Measurements from ENCODE around the gene LGALS3BP. TPM values are rescaled to one million over a fixed set of nuclear protein-coding genes. Genes with fewer than 3 reads are reported as not detected.

LGALS3BP gene
- total and polyA plus RNA-seq, 5 donors, result 397 to 581 (median 456) TPM

- H3K4me3 ChIP-seq (ENCODE audit: low read length), result no peak overlapping the region
- ATAC-seq (no peak), DNase-seq (peak in 1 of 3 donors; percentile 33)
- no peaks in the 10 kb centered on the region for H3K27me3 ChIP-seq (ENCODE audit: control insufficient read depth, insufficient read depth)
- no peaks in the 10 kb centered on the region for H3K4me1 ChIP-seq (ENCODE audit: control insufficient read depth, insufficient read depth, low read length)
- 73% methylated on average over 7 of the region's 7 CpGs for WGBS
- no peak overlapping the region for H3K27ac ChIP-seq (ENCODE audit: low read length)
- intact Hi-C loops (cut with DNase I), result no loop called here
- H3K9me3 ChIP-seq (ENCODE audit: control insufficient read depth, low read length), result no peaks in the 10 kb centered on the region
Observed at GRCh38 chr17:78958641-78959127, 21.0 kb downstream of the LGALS3BP start.

GRCh38 chr17:78957128-78957527 lies 22.6 kb downstream of the LGALS3BP start:
- ATAC-seq, result no peak
- intact Hi-C loops (cut with DNase I), result no loop called here
- H3K4me3 ChIP-seq (ENCODE audit: low read length), result no peak overlapping the region
- 46% methylated on average over 12 of the region's 12 CpGs for WGBS
- peak in 2 of 3 donors; percentile 43 to 45 for DNase-seq
- H3K4me1 ChIP-seq (ENCODE audit: control insufficient read depth, insufficient read depth, low read length), result no peaks in the 10 kb centered on the region
- no peaks in the 10 kb centered on the region for H3K27me3 ChIP-seq (ENCODE audit: control insufficient read depth, insufficient read depth)
- H3K9me3 ChIP-seq (ENCODE audit: control insufficient read depth, low read length), result no peaks in the 10 kb centered on the region
- H3K27ac ChIP-seq (ENCODE audit: low read length), result no peak overlapping the region

DNA sequence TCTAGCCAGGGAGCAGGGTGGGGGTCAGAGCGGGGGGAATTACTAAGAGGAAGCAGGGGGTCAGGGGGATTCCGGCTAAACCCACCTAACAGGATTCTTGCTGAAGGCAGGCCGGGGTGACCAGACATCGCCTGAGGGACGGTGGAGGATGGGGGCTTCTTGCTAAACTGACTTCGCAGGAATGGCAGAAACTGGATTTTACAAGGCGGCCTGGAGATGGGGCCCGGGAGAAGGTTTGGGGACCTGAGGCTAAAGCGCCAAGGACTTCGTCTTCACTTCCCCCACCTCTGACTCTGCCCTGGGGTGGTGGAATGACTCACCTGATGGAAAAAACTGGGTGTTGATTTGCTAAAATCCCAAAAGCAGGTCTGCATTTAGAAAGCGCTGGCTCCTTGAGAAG lies 23.5 kb downstream of the LGALS3BP start:
- ATAC-seq, result no peak
- intact Hi-C loops (cut with DNase I), result no loop called here
- 87% methylated on average over 11 of the region's 11 CpGs for WGBS

DNA sequence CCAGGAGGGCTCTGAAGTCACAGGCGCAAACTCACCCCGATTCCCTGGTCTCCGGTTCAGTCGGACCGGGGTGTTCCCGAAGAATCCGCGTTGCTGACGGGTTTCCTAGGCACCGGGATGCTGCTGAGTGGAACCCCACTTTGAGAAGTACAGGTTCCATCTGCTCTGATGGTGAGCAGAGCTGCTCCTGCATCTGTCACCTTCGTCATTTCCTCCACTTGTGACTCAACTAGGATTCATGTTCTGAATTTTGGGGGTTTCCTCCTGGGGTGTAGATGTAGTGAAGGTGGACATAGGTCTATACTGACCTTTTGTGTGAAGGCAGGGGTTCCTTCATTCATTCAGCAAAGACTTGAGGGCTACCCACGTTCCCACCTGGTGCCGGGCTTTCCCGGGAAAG lies 25.0 kb downstream of the LGALS3BP start:
- Histone ChIP-seq H3K4me1 (ENCODE audit: control insufficient read depth, insufficient read depth, low read length) (no peaks in the 10 kb centered on the region), H3K27me3 (ENCODE audit: control insufficient read depth, insufficient read depth) (no peaks in the 10 kb centered on the region), H3K9me3 (ENCODE audit: control insufficient read depth, low read length) (peaks cover 2% of the 10 kb centered on the region), H3K4me3 (ENCODE audit: low read length) (no peak overlapping the region), H3K27ac (ENCODE audit: low read length) (no peak overlapping the region)
- no peak for ATAC-seq
- no peak for DNase-seq
- intact Hi-C loops (cut with DNase I), result no loop called here
- 93% methylated on average over 14 of the region's 14 CpGs for WGBS

More for the DNA sequence above, 23.5 kb downstream of the LGALS3BP start:
- H3K27ac ChIP-seq (ENCODE audit: low read length), result no peak overlapping the region
- no peaks in the 10 kb centered on the region for H3K9me3 ChIP-seq (ENCODE audit: control insufficient read depth, low read length)
- no peak overlapping the region for H3K4me3 ChIP-seq (ENCODE audit: low read length)
- no peaks in the 10 kb centered on the region for H3K27me3 ChIP-seq (ENCODE audit: control insufficient read depth, insufficient read depth)
- peak in 1 of 3 donors; percentile 40 for DNase-seq
- no peaks in the 10 kb centered on the region for H3K4me1 ChIP-seq (ENCODE audit: control insufficient read depth, insufficient read depth, low read length)

GRCh38 chr17:78953356-78954350 lies 26.1 kb downstream of the LGALS3BP start:
- DNase-seq, result peak in 2 of 3 donors; percentile 60 to 63
- ATAC-seq, result no peak
- WGBS, result 66% methylated on average over 29 of the region's 29 CpGs
- Histone ChIP-seq H3K4me3 (ENCODE audit: low read length) (no peak overlapping the region), H3K4me1 (ENCODE audit: control insufficient read depth, insufficient read depth, low read length) (no peaks in the 10 kb centered on the region), H3K27ac (ENCODE audit: low read length) (no peak overlapping the region), H3K27me3 (ENCODE audit: control insufficient read depth, insufficient read depth) (no peaks in the 10 kb centered on the region), H3K9me3 (ENCODE audit: control insufficient read depth, low read length) (peaks cover 2% of the 10 kb centered on the region)
- intact Hi-C loops (cut with DNase I), result no loop called here

- Histone ChIP-seq H3K27ac (ENCODE audit: low read length) (no peak overlapping the region), H3K27me3 (ENCODE audit: control insufficient read depth, insufficient read depth) (no peaks in the 10 kb centered on the region), H3K4me3 (ENCODE audit: low read length) (no peak overlapping the region), H3K4me1 (ENCODE audit: control insufficient read depth, insufficient read depth, low read length) (no peaks in the 10 kb centered on the region), H3K9me3 (ENCODE audit: control insufficient read depth, low read length) (peaks cover 2% of the 10 kb centered on the region)
- peak in 2 of 3 donors; percentile 50 to 63 for DNase-seq
- peak; percentile 12 to 15 for ATAC-seq
- intact Hi-C loops (cut with DNase I), result no loop called here
- WGBS, result 87% methylated on average over 10 of the region's 10 CpGs
Observed at GRCh38 chr17:78952706-78953105, 27.0 kb downstream of the LGALS3BP start.

- peak in 1 of 3 donors; percentile 74 for DNase-seq
- intact Hi-C loops (cut with DNase I), result no loop called here
- Histone ChIP-seq H3K27me3 (ENCODE audit: control insufficient read depth, insufficient read depth) (no peaks in the 10 kb centered on the region), H3K4me1 (ENCODE audit: control insufficient read depth, insufficient read depth, low read length) (no peaks in the 10 kb centered on the region), H3K9me3 (ENCODE audit: control insufficient read depth, low read length) (peaks cover 2% of the 10 kb centered on the region), H3K4me3 (ENCODE audit: low read length) (no peak overlapping the region), H3K27ac (ENCODE audit: low read length) (no peak overlapping the region)
- 40% methylated on average over 12 of the region's 12 CpGs for WGBS
- ATAC-seq, result peak; percentile 39 to 52
Observed at GRCh38 chr17:78951967-78952551, 27.7 kb downstream of the LGALS3BP start.

- DNase-seq (peak in 1 of 3 donors; percentile 2), ATAC-seq (no peak)
- Histone ChIP-seq H3K4me3 (ENCODE audit: low read length) (no peak overlapping the region), H3K27me3 (ENCODE audit: control insufficient read depth, insufficient read depth) (no peaks in the 10 kb centered on the region), H3K27ac (ENCODE audit: low read length) (no peak overlapping the region), H3K9me3 (ENCODE audit: control insufficient read depth, low read length) (peaks cover 2% of the 10 kb centered on the region), H3K4me1 (ENCODE audit: control insufficient read depth, insufficient read depth, low read length) (no peaks in the 10 kb centered on the region)
- WGBS, result 95% methylated on average over 2 of the region's 2 CpGs
- intact Hi-C loops (cut with DNase I), result no loop called here
Observed at GRCh38 chr17:78950870-78951269, 28.9 kb downstream of the LGALS3BP start.

DNA sequence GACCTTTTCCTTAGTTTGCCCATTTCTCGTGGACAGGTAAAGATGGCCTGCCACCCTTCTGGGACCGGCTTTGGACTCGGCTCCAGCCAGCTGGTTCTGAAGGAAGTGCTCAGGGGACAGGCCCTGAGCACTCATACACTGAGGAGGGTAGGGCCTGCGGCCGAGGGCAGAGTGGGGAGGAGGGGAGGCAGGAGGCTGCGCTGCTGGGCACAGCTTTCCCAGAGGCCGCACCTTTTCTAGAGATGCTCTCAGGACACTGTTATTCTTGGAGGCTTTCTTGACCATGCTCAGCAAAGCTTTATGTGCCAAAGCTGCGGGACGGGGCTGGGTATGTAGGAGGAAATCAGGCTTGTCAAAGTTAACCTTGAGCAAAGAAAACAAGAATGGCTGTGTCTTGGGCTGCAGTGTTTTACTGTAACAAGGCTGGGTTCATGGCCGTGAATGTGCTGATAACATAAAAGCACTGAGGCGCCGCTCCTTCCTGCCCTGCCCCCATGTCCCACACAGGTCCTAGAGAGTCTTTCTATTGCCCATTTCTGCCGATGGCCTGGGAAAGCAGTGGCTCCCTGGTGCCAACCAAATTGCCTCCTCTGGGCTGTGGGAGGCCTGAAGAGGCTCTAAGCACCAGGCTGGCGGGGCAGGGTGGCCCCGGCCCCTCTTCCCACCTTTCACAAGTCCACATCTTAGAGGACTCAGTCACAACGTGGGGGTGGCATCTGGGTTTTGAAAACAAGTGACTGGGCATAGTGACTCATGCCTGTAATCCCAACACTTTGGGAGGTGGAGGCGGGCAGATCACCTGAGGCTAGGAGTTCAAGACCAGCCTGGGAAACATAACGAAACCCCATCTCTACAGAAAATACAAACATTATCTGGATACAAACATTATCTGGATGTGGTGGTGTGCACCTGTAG lies 32.2 kb downstream of the LGALS3BP start:
- Histone ChIP-seq H3K27me3 (ENCODE audit: control insufficient read depth, insufficient read depth) (no peaks in the 10 kb centered on the region), H3K4me1 (ENCODE audit: control insufficient read depth, insufficient read depth, low read length) (no peaks in the 10 kb centered on the region), H3K27ac (ENCODE audit: low read length) (no peak overlapping the region), H3K9me3 (ENCODE audit: control insufficient read depth, low read length) (peaks cover 2% of the 10 kb centered on the region), H3K4me3 (ENCODE audit: low read length) (no peak overlapping the region)
- DNase-seq (peak in 2 of 3 donors; percentile 39 to 74), ATAC-seq (peak; percentile 31 to 72)
- intact Hi-C loops (cut with DNase I), result no loop called here
- WGBS, result 62% methylated on average over 18 of the region's 18 CpGs

DNA sequence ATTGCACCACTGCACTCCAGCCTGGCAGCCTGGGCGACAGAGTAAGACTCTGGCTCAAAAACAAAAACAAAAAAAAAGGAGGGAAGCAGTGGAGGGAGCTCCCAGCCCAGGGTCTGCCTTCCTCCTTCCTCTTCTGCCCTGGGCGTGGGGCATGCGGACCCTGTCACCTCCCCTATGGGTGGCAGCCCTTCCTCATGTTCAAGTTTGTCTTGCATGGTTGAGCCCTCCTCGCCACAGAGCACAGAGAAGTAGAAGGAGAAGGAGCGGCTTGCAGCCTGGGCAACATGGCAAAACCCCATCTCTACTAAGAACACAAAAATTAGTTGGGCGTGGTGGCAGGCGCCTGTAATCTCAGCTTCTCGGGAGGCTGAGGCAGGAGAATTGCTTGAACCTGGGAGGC lies 33.1 kb downstream of the LGALS3BP start:
- Histone ChIP-seq H3K4me3 (ENCODE audit: low read length) (no peak overlapping the region), H3K27me3 (ENCODE audit: control insufficient read depth, insufficient read depth) (no peaks in the 10 kb centered on the region), H3K9me3 (ENCODE audit: control insufficient read depth, low read length) (peaks cover 2% of the 10 kb centered on the region), H3K27ac (ENCODE audit: low read length) (no peak overlapping the region), H3K4me1 (ENCODE audit: control insufficient read depth, insufficient read depth, low read length) (no peaks in the 10 kb centered on the region)
- intact Hi-C loops (cut with DNase I), result no loop called here
- peak in 1 of 3 donors; percentile 55 for DNase-seq
- WGBS, result 86% methylated on average over 8 of the region's 8 CpGs
- ATAC-seq, result peak in 1 of 2 donors; percentile 30

Measured in right cardiac atrium (tissue), 5 donors.